Mesenchymal stem cell (in vitro differentiated cells and primary cell): ENCODE measurements around the gene ZNF41.

ENCODE experiments used
- DNase-seq: peaks from one replicate; pipeline ENCODE4 v3.0.0-alpha.2; 2013
- H2AFZ ChIP-seq: one replicate; pipeline ENCODE4 v1.6.1; 2013; ENCODE audit warnings: low read depth, mild to moderate bottlenecking, control low read depth, inconsistent platforms, low read length, moderate library complexity
- H2AK5ac ChIP-seq: 2 replicates; pipeline ENCODE4 v1.6.1; 2013; ENCODE audit warnings: low read length, moderate library complexity, mild to moderate bottlenecking, inconsistent platforms; ENCODE audit not compliant: severe bottlenecking
- H2BK120ac ChIP-seq: one replicate; pipeline ENCODE4 v1.6.1; 2013; ENCODE audit warnings: low read depth, mild to moderate bottlenecking, inconsistent platforms, low read length, moderate library complexity
- H2BK12ac ChIP-seq, 2 experiments: one replicate each; pipeline ENCODE4 v1.6.1; 2013; ENCODE audit warnings: inconsistent platforms in 2 of 2, low read length in 2 of 2, mild to moderate bottlenecking in 2 of 2, moderate library complexity in 2 of 2, control low read depth in 1 of 2
- H2BK15ac ChIP-seq: one replicate; pipeline ENCODE4 v1.6.1; 2013; ENCODE audit warnings: mild to moderate bottlenecking, low read depth, inconsistent platforms; ENCODE audit not compliant: poor library complexity, severe bottlenecking
- H2BK5ac ChIP-seq: 2 replicates; pipeline ENCODE4 v1.6.1; 2013; ENCODE audit warnings: low read depth, mild to moderate bottlenecking, low read length, control low read depth, inconsistent platforms; ENCODE audit not compliant: poor library complexity, severe bottlenecking
- H3K14ac ChIP-seq, 2 experiments: one replicate each; pipeline ENCODE4 v1.6.1; 2013; ENCODE audit warnings: inconsistent platforms in 2 of 2, low read length in 2 of 2, control low read depth in 1 of 2, mild to moderate bottlenecking in 1 of 2, moderate library complexity in 1 of 2
- H3K18ac ChIP-seq, 2 experiments: one replicate each; pipeline ENCODE4 v1.6.1; 2013; ENCODE audit warnings: inconsistent platforms in 2 of 2, low read length in 2 of 2, control low read depth in 1 of 2, low read depth in 1 of 2, mild to moderate bottlenecking in 1 of 2
- H3K23ac ChIP-seq, 2 experiments: one replicate each; pipeline ENCODE4 v1.6.1; 2013; ENCODE audit warnings: inconsistent platforms in 2 of 2, low read length in 2 of 2, mild to moderate bottlenecking in 2 of 2, moderate library complexity in 2 of 2, control low read depth in 1 of 2
- H3K27ac ChIP-seq: 2 replicates; pipeline ENCODE4 v1.5.1; 2013; ENCODE audit warnings: mild to moderate bottlenecking, moderate library complexity, low read length, control low read depth, inconsistent platforms; ENCODE audit not compliant: poor library complexity, severe bottlenecking
- H3K27me3 ChIP-seq, 2 experiments: 2 replicates each; pipeline versions ENCODE4 v1.6.1 to v1.7.0; 2013; ENCODE audit warnings: low read length in 2 of 2, mild to moderate bottlenecking in 2 of 2, moderate library complexity in 2 of 2, control low read depth in 1 of 2, inconsistent platforms in 1 of 2; ENCODE audit not compliant: control insufficient read depth in 1 of 2, insufficient read depth in 1 of 2
- H3K36me3 ChIP-seq, 2 experiments: 2 replicates each; pipeline versions ENCODE4 v1.6.1 to v1.7.0; 2013; ENCODE audit warnings: low read length in 2 of 2, control low read depth in 1 of 2, inconsistent platforms in 1 of 2, low read depth in 1 of 2, mild to moderate bottlenecking in 1 of 2; ENCODE audit not compliant: insufficient read depth in 2 of 2, control insufficient read depth in 1 of 2
- H3K4ac ChIP-seq, 2 experiments: one replicate each; pipeline ENCODE4 v1.6.1; 2013; ENCODE audit warnings: inconsistent platforms in 2 of 2, low read length in 2 of 2, mild to moderate bottlenecking in 2 of 2, moderate library complexity in 2 of 2, control low read depth in 1 of 2, low read depth in 1 of 2
- H3K4me1 ChIP-seq: 2 replicates; pipeline ENCODE4 v1.6.1; 2013; ENCODE audit warnings: low read depth, low read length, control low read depth; ENCODE audit not compliant: control insufficient read depth, insufficient read depth
- H3K4me2 ChIP-seq: 2 replicates; pipeline ENCODE4 v1.6.1; 2013; ENCODE audit warnings: low read length, mild to moderate bottlenecking, inconsistent platforms; ENCODE audit not compliant: poor library complexity, severe bottlenecking
- H3K4me3 ChIP-seq, 2 experiments: 2 replicates each; pipeline versions ENCODE4 v1.5.1 to v1.7.0; 2013; ENCODE audit warnings: low read length in 2 of 2, mild to moderate bottlenecking in 2 of 2, control low read depth in 1 of 2, low read depth in 1 of 2; ENCODE audit not compliant: insufficient read depth in 1 of 2
- H3K79me1 ChIP-seq: replicated peaks from 2 replicates; pipeline ENCODE4 v1.6.1; 2013; ENCODE audit warnings: mild to moderate bottlenecking, control low read depth, low read length, inconsistent platforms; ENCODE audit not compliant: poor library complexity, severe bottlenecking
- H3K9ac ChIP-seq: 2 replicates; pipeline ENCODE4 v1.7.0; 2013; ENCODE audit warnings: mild to moderate bottlenecking, low read length, moderate library complexity
- H3K9me3 ChIP-seq: 2 replicates; pipeline ENCODE4 v1.7.0; 2013; ENCODE audit warnings: mild to moderate bottlenecking, low read length; ENCODE audit not compliant: control insufficient read depth
- H4K8ac ChIP-seq: one replicate; pipeline ENCODE4 v1.6.1; 2013; ENCODE audit warnings: inconsistent platforms, mild to moderate bottlenecking, low read length, moderate library complexity
- H4K91ac ChIP-seq: one replicate; pipeline ENCODE4 v1.6.1; 2013; ENCODE audit warnings: mild to moderate bottlenecking, low read length, inconsistent platforms
- WGBS: methylation state at CpG from one replicate; pipeline ENCODE4 v1.1.7; 2013; ENCODE audit warnings: mixed read lengths; 5-methylcytosine and 5-hydroxymethylcytosine counted together

The ZNF41 gene

DNA sequence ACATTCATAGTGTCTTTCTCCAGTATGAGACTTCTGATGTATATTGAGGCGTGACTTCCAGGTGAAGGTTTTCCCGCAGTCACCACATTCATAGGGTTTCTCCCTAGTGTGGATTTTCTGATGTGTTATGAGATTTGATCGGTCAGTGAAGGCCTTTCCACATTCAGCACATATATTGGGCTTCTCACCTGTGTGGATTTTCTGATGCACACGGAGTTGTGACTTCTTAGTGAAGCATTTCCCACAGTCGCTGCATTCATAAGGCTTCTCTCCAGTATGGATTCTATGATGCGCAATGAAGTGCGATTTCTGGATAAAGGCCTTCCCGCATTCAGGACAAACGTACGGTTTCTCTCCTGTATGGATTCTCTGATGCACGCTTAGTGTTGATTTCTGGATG is 35.4 kb downstream of the ZNF41 start:
- no peak overlapping the region for H2AK5ac ChIP-seq
- 97% methylated on average over 10 of the region's 11 CpGs for WGBS
- no peak overlapping the region for H3K4me2 ChIP-seq
- H4K91ac ChIP-seq, result no peak overlapping the region
- no peaks in the 10 kb centered on the region for H3K79me1 ChIP-seq
- no peak overlapping the region for H2AFZ ChIP-seq
- no peaks in the 10 kb centered on the region for H3K4me1 ChIP-seq
- H2BK5ac ChIP-seq, result no peak overlapping the region
- no peak overlapping the region for H3K18ac ChIP-seq
- H3K9me3 ChIP-seq, result peaks cover 87% of the 10 kb centered on the region
- no peak overlapping the region for H3K23ac ChIP-seq
- H3K27ac ChIP-seq, result no peak overlapping the region
- no peak overlapping the region for H3K14ac ChIP-seq
- H3K9ac ChIP-seq, result no peak overlapping the region
- no peak overlapping the region for H4K8ac ChIP-seq
- H3K27me3 ChIP-seq, result no peaks in the 10 kb centered on the region
- DNase-seq, result no peak
- no peak overlapping the region for H3K4ac ChIP-seq
- H3K4me3 ChIP-seq, result peak overlapping the region in 1 of 2 experiments; percentile 59
- no peak overlapping the region for H2BK12ac ChIP-seq
- H3K36me3 ChIP-seq, result peaks cover 17 to 45% of the 10 kb centered on the region in 2 experiments
- H2BK120ac ChIP-seq, result no peak overlapping the region
- no peak overlapping the region for H2BK15ac ChIP-seq

DNA sequence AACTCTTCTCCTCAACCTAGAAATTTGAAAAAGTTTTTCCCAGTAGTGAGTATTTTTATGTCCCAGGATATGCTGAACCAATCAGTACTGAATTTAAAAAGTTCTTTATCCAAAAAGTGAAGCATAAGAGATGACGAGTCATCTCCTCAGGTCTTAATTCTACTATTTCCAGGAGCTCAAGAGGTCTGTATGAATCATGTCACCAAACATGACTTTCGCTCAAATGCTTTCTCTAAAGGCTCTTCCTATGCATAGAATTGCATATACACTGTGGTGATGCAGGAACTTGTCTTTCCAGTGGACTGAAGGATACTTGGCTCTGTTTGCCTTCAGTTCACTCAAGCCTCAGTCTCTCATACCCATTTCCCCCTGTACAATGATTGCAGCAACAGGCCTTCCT is 36.1 kb downstream of the ZNF41 start:
- Histone ChIP-seq H4K91ac (no peak overlapping the region), H3K14ac (no peak overlapping the region), H3K27ac (no peak overlapping the region), H3K18ac (no peak overlapping the region), H3K4me1 (no peaks in the 10 kb centered on the region), H3K9me3 (peaks cover 82% of the 10 kb centered on the region), H2BK120ac (no peak overlapping the region), H3K23ac (no peak overlapping the region), H3K79me1 (no peaks in the 10 kb centered on the region), H2BK15ac (no peak overlapping the region), H3K9ac (no peak overlapping the region), H3K27me3 (no peaks in the 10 kb centered on the region), H3K4me2 (no peak overlapping the region), H2BK12ac (no peak overlapping the region), H2AK5ac (no peak overlapping the region), H2AFZ (no peak overlapping the region), H2BK5ac (no peak overlapping the region), H4K8ac (no peak overlapping the region), H3K36me3 (peaks cover 10 to 39% of the 10 kb centered on the region in 2 experiments), H3K4ac (no peak overlapping the region), H3K4me3 (peak overlapping the region in 1 of 2 experiments; percentile 59)
- 86% methylated on average over 1 of the region's 2 CpGs for WGBS
- DNase-seq, result no peak

GRCh38 chrX:47446431-47446830 is 36.6 kb downstream of the ZNF41 start:
- Histone ChIP-seq H2BK12ac (no peak overlapping the region), H3K9ac (no peak overlapping the region), H3K4me2 (no peak overlapping the region), H3K9me3 (peaks cover 79% of the 10 kb centered on the region), H2BK15ac (no peak overlapping the region), H4K8ac (no peak overlapping the region), H3K14ac (no peak overlapping the region), H2BK120ac (no peak overlapping the region), H3K79me1 (no peaks in the 10 kb centered on the region), H3K36me3 (peaks cover 8 to 37% of the 10 kb centered on the region in 2 experiments), H2AK5ac (no peak overlapping the region), H2AFZ (no peak overlapping the region), H3K18ac (no peak overlapping the region), H3K4ac (no peak overlapping the region), H3K4me3 (peak overlapping the region in 1 of 2 experiments; percentile 8), H3K27ac (no peak overlapping the region), H3K27me3 (no peaks in the 10 kb centered on the region), H3K4me1 (no peaks in the 10 kb centered on the region), H3K23ac (no peak overlapping the region), H4K91ac (no peak overlapping the region), H2BK5ac (no peak overlapping the region)
- DNase-seq, result no peak
- WGBS, result 100% methylated on average over 2 of the region's 2 CpGs

DNA sequence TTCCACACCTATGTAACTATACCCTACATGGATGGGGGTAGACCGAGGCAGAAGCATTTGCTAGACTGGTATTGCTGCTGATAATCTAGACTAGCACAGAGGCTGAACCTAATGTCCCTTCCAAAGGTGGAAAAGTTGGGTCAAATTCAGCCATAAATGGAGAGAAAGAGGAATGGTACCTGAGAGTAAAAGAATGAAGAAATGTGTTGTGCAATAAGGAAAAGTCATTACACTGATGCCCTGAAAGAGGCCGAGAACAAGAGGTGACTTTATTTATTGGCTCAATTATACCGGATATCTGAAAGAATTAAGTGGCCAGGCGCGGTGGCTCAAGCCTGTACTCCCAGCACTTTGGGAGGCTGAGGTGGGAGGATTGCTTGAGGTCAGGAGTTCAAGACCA is 52.1 kb downstream of the ZNF41 start:
- H3K27me3 ChIP-seq, result no peaks in the 10 kb centered on the region
- H3K9ac ChIP-seq, result no peak overlapping the region
- H2AK5ac ChIP-seq, result no peak overlapping the region
- DNase-seq, result no peak
- H3K14ac ChIP-seq, result no peak overlapping the region
- H3K23ac ChIP-seq, result no peak overlapping the region
- H3K18ac ChIP-seq, result no peak overlapping the region
- H3K4me2 ChIP-seq, result no peak overlapping the region
- peaks cover 25% of the 10 kb centered on the region for H3K9me3 ChIP-seq
- H3K4me3 ChIP-seq, result no peak overlapping the region
- no peak overlapping the region for H3K4ac ChIP-seq
- no peaks in the 10 kb centered on the region for H3K79me1 ChIP-seq
- no peak overlapping the region for H2BK5ac ChIP-seq
- no peak overlapping the region for H4K91ac ChIP-seq
- WGBS, result 89% methylated on average over 5 of the region's 5 CpGs
- H3K36me3 ChIP-seq, result no peaks in the 10 kb centered on the region
- no peak overlapping the region for H2BK15ac ChIP-seq
- H2BK120ac ChIP-seq, result no peak overlapping the region
- H2AFZ ChIP-seq, result no peak overlapping the region
- H3K4me1 ChIP-seq, result no peaks in the 10 kb centered on the region
- no peak overlapping the region for H4K8ac ChIP-seq
- no peak overlapping the region for H3K27ac ChIP-seq
- H2BK12ac ChIP-seq, result no peak overlapping the region
